HG03521 (cell line): ENCODE data around the gene C2CD4D.
"Not testable (repeated sequence)": the region's sequence is repeated elsewhere in the genome, so short reads cannot be mapped to it uniquely, and the experiment has no call there.

Experiments
- ATAC-seq: cut with Tn5 transposase; IDR thresholded peaks from one replicate; pipeline ENCODE4 v1.9.1; 2021; ENCODE audit warnings: mild to moderate bottlenecking, moderate library complexity; ENCODE audit not compliant: unreplicated experiment

The C2CD4D gene

DNA sequence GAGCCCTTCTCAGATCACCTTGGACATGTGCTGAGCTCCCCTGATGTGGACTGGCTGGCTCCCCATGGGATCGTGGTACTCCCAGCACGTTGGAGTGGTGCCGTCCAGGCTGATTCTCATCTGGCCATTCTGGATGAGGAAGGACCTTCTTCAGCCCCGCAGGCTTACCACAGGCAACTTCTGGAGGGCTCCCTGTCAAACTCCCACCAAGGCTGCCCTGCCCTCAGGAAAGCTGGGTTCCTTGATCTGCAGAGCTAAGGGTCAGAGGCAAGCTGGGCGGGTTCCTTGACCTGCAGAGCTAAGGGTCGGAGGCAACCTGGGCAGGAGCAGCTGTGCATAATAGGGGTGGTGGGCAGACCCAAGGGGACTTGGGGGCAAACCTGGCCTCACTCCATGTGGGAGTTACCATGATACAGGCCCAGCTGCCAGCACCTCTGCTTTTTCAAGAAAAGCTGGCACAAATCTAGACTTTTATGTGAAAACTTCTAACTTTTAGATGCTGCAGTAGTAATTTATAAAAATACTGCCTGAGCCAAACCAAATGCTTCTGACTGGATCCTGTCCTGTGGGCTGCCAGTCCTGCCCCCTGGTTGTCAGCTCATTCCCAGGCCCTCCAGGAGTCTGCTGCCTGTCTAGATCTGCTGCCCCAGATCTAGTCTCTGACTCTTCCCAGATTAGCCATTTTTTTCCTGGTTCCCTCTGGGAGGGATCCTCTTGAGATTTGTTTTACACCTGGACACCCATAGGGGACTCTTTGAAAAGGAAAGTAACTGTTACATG lies 19.5 kb upstream of the C2CD4D start:
- no peak for ATAC-seq

DNA sequence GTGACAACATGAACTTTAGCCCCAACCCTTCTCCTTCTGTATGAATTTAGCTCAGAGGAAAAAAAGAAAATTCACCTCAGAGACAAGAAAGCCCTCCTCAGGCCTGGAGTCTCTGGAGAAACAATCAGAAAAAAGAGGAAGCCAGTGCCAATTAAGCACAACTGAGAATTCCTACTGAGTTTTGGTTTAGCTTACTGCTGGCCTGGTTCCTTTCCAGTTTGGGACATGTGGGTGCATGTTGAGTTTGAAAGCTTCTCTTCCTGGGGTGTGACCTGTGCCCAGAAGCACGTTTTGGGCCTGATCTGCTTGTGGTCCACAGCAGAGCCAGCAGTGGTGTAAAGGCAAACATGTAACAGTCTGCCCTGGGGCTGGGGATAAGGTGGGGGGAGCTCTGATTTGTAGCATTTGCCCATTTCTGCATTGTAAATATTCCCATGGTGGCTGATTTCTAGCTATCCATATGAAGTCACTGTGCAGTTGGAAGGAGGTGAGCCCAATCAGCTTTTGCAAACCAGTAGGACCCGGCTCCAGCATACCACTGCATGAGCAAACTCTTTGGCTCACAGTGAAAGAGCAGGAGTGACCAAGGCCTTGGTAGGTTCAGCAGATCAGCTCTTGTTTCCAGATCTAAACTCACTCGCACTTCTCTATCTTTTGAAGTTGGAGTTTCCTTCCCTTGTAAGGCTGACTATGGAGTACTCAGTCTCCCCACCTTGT lies 18.6 kb upstream of the C2CD4D start:
- ATAC-seq: no peak

DNA sequence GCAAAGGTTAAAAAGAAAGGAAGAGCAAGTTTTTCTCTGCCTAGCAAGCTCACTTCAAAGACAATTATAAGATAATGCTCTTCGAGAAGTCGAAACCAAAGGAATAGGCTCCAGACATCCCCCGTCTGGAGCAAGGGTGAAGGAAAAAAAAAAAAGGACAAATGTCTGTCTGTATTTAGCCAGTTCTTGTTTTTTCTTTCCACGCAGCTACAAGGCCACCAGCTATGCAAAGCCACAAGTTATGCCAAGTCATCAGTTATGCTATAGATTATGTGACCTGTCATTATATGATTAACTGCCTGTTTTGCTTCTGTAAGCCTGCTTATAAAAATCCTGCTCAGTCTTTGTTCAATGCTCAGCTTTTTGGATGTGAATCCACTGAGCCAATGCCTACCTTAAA lies 16.3 kb upstream of the C2CD4D start:
- ATAC-seq: no peak

DNA sequence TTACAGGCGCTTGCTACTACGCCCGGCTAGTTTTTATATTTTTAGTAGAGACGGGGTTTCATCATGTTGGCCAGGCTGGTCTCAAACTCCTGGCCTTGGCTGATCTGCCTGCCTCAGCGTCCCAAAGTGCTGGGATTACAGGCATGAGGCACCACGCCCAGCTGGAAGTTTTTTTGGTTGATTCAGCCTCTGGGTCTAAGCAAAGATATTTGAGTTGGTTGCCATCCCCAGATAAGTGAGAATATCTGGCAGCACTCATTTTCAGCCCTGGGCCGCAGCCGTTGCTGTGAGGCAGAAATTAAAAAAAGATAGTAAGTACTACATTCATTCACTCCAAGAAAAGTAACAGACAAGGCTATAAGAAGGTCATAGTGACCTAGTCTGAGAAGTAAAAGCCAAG lies 15.9 kb upstream of the C2CD4D start:
- not testable (repeated sequence) for ATAC-seq

DNA sequence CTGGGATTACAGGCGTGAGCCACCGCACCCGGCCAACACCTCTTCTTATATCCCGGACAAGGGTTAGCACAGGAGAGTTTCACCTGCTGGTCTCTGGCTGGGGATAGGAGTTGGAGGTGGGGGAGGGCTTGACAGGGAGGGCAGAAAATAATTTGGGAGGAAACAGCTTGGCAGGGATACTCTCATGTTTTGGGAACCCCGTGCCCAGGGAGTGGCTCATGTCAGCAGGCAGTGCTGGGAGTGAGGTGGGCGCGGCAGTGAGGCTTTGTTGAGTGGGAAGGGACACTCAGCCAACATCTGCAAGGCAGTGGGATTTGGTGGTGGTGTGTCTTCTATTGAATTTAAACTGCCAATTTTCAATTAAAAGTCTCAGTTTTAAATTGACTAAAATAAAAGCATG lies 15.0 kb upstream of the C2CD4D start:
- ATAC-seq: no peak

DNA sequence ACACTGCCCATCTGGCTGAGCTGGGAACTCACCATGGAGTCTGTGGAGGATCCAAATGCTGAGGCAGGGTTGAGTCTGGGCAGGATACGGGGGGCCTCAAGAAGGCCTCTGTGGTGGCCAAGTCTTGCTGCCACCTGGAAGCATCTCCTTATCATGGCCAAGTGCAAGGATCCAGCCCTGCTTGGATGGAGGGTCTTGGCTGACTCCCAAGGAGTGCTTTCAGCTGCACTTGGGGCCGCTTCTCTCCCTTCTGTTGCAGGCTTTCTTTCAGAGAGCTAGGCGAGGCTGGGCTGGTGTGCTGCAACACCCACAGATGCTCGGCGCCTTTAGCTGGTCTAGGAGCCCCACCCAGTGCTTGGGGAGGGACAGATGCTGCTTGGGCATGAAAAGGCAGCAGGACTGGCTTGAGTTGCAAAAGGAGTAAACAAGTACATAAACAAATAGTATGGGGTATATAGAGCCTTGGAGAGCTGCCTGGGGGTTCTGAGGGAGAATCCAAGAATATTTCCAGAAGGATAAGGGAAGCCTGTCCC lies 13.9 kb upstream of the C2CD4D start, which contains the start of gene THEM5:
TSS of gene THEM5 (minus strand) at position 302 of the 533 bp plus-strand sequence. CDS start at position 155, 147 bp downstream.
- ATAC-seq: no peak

DNA sequence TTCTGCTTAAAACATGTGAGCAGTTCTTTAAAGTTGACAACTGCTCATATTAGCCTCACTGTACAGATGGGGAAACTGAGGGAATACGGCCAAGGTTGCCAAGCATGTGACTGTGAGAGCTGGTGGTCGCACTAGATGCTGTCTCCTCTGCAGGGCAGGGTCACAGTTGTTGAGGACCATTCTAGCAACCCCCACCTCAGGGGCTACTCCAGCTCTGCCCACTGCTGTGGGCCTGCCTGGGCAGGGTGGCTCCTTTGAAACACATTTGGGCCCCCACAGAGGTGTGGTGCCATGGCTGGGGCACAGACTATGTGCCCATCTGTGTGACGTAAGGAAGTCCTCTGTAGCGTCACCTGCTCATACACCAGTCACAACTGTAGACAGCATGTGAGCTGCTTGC lies 13.1 kb upstream of the C2CD4D start:
- ATAC-seq: no peak

DNA sequence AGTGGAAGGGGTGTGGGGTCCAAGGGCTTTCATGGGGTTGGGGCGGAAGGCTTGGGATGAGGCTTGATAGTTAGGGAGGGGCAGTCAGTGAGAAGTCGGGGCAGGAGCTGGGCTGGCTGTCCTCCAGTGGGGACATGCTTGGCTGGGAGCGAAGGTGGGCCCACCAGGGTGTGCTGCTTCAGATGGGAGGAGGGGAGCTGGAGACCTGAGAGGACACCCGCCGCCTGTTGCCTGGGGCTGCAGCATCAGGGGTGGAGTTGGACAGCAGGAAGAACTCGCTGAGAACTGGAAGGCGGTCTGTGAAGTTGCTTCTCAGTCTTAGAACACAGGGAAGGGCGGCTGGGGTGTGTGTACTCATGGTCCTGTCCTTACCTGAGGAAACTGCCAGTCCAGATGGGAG lies 12.3 kb upstream of the C2CD4D start:
- ATAC-seq: no peak

DNA sequence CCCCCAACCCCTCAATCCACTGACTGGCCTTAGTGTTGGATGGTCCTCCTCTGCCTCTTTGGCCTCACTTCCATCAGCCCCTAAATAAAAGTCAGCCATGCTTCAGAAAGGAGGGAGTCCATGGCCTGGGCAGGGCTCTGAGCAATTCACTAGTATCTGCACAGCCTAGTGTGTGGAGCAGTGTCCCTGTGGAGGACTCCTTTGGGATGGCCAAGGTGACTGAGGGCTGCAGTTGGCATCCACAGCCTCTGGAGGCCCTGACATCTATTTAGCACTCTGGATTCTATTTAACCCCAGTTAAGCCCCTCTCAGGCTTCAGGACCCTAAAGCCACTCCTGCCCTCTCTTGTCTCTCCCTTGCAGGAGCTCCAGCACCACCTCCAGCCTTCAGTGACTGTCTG lies 10.3 kb upstream of the C2CD4D start:
- no peak for ATAC-seq

DNA sequence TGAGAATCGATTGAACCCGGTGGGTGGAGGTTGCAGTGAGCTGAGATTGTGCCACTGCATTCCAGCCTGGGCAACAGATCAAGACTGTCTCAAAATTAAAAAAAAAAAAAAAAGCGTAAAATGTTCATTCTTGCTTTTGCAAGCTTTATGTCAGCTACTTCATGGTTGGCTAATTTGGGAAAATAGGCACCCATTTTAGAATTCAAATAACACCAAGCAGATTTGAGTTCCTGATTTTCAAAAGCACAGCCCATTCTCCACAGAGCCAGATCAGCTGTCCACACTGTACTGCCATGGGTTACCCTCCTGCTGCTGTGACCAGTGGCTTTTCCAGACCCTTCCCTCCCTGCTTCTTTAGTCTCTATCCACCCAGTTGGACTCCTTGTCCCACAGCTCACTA lies 9.5 kb upstream of the C2CD4D start:
- ATAC-seq: no peak

DNA sequence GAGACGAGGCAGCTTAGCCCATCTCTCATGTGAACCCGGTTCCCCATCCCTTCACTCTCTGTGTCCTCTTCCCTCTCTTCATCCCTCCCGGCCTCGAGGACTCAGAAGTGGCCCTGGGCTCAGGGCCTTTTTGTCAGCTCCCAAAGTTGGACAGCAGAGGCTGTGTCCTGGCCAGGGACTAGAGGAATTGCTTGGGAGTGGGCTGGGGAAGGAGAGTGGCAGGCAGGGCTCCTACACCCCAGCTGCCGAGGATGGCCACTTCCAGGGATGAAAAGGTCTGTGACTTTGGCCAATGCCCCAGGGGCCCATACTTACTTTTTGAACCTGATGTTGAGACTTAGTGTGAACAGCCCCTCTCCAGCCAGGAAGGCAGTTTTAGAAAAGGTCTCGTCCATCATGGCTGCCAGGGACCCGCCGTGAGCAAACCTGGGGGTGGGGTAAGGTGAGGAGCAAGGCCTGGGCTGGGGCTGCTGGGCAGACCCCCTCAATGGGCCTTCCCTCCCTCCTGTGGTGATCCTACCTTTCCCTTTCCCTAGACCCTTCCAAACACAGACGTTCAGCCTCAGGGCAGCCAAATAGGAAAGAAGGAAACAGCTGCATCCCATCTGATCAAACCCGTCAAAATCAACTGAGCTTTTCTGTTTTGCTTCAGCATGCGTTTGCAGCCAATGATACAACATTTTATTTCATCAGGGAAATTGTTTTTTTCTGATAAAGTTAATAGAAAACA lies 8.4 kb upstream of the C2CD4D start:
- no peak for ATAC-seq

DNA sequence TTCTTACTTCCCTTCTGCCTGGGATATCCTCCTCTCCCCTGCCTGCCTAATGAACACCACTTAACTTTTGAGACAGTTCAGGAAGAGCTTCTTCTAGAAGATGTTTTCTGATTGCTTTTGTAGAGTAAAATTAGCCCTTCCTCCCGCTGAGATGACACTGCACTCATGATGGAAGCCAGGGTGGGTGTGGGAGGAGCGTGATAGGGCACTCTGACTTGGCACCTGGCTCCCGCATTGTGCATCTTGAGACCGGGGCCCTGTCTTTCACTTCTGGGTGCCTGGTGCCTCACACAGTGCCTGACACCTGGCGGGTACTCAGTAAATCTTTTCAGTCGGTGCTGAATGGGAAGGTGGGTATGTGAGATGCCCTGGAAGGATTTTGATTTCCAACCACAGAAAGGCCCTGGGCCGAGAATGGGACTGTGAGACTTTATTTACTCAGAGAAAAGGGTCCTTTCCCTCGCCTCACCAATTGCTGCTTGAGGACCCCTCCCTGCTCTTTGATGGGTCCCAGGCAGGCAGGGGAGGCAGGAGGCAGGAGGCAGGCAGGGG lies 7.1 kb upstream of the C2CD4D start:
- no peak for ATAC-seq

DNA sequence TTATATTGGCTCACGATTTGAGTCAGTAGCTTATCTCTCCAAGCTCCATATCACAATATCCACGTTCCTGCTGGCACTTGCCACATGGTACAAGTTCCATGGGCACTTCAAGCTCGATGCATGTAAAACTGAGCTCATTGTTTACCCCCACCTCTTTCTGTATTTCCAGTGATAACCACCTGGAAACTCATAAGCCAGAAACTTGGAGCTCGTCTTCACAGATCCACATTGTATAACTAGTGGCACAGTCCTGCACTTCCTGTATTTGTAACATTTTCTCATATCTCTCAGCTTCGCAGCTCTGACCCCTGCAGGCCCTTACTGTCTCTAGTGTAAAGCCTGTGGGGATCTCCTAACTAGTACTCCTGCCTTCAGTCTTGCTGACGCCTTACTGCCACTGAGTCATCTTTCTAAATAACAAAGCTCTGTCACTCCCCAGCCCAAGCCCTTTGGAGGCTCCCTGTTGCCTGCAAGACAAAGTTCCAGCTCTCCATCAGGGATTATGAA lies 6.5 kb upstream of the C2CD4D start:
- no peak for ATAC-seq

DNA sequence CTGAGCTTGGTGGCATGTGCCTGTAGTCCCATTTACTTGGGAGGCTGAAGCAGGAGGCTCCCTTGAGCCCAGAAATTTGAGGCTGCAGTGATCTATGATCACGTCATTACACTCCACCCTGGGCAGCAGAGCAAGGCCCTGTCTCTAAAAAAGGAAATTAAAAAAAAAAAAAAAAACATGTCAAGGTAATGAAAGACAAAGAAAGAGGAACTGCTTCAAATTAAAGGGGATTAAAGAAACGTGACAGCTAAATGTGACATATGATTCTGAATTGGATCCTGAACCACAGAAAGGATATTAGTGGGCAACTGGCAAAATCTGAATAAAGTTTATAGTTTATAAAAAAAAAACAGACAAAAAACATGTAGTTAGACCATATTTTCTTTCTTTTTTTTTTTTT lies 3.8 kb upstream of the C2CD4D start:
- ATAC-seq: no peak

DNA sequence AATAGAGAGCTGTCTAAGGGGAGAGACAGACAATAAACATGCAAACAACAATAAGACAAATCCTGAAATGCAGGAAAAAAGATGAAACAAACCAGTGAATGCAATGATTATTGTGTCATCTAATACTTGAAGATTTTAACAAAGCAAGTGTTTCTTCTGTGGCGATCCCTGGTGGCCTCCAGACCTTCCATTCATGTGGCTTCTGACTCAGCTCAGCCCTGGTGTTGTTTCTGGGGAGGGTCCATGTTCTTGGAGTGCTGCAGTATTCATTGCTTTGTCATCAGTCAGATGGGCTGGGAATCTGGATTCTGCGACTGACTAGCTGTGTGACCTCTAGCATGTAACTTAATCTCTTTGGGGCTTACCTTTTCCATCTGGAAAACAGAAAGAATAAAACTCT lies 1.5 kb upstream of the C2CD4D start:
- no peak for ATAC-seq

DNA sequence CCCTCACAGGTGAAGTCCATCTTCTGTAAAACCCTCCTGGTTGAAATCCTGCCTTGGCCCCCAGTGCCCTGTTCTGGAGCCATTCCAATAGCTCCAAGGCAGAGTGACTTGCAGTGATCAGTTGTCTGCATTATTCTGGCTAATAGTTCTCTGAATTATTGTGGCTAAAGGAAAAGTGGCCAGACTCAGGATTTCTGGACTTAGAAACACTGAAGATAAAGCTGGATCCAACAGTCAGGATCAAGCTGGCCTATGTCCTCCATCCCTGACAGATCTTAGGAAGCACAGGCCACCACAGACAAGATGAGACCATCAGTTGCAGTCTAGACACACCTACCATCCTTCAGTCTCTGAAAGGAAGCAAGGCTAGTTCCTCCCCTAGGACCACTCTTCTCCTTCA lies 801 bp upstream of the C2CD4D start:
- ATAC-seq: no peak

DNA sequence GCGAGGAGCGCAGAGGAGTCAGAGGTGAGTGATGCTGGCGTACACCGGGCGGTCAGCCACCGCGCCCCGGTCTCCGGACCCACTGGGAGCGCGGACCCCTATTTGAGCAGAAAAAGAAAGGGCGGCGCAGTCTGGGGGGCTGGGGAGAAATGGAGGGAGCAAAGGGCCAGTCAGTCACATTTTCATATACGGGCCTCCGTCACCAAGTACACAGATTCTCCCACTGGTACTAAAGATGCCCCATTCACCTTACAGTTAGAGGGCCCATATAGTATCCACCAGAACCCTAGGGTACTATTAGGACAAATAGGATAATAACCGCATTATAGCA lies 573 bp downstream of the C2CD4D start:
- no peak for ATAC-seq

DNA sequence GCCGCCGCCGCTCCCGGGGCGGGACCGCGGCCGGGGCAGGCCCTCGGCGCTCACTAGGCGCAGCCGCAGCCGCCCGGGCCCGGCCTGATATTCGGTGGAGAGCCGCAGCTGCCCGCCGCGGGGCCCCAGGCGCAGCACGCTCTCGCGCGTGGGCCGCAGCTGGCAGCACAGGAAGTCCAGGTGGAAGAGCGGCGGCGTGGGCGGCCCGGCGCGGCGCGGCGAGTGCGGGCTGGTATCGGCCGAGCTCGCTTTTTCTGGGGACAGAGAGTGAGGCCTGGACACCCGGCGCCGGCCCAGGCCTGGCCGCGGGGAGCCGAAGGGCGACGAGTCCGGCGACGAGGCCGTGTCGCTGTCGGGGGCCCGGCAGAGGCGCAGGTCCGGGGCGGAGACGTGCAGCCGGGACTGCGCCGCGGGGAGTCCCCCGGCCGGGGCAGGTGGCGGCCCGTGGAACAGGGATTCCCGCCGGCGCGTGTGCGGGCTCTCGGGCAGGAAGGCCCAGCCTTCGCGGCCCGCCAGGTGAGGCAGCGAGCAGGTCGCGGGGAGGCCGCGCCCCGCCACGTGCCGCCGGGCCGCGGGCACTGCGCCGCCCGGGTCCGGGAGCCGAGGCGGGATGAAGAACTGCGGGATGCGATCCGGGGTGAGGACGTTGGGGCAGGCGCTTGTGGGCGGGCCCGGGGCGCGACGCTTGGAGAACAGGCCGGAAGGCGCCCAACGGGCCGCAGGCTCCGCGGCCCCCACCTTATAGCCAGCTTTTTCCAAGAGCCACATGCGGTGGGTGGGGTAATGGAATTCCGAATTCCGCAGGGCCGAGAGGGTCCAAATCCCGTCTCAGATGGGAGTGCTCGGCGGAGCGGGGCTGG lies 1.2 kb downstream of the C2CD4D start:
- ATAC-seq: no peak

DNA sequence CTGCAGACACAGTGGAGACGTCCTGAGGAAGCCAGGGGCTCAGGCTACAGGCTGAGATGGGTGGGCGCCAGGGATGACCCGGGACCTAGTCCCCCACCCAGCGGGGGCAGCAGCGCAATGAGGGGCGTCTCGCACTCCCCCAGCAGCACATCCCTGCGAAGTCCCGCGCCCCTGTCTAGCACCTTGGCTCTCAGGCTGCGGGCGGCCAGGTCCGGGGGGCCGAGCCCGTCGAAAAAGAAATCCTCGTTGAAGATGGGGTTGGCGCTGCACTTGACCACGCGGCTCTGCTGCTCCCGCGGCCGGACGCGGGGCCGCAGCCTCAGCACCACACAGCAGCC lies 1.8 kb downstream of the C2CD4D start:
- no peak for ATAC-seq

DNA sequence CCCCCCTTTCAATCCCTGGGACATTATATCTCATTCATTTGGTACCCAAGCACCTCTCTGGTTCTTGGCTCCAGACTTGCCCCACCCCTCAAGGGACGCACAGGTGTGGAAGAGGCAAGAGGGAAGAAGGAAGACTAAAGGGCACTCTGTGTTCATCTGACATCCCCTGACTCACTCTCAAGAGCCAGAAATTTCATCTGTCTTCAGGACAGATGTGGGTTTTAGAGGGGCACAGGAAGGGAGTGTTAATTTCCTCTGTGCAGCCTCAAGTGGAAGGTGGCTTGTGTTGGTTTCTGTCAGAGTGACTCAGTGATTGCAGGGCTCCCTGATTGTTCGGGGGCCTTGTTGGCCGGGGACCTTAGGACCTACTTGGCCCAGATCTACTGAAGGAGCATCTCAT lies 2.4 kb downstream of the C2CD4D start:
- ATAC-seq: no peak
